GM12873 (cell line): ENCODE measurements around the gene NCOA3.

Experiments
- TF ChIP-seq, protein P1 (sequence below): IDR thresholded peaks from 2 replicates; pipeline ENCODE4 v1.5.1; 2012; ENCODE audit warnings: low read depth, mild to moderate bottlenecking, moderate library complexity, low read length, control low read depth; ENCODE audit not compliant: insufficient read depth; ENCODE audit errors: missing control alignments

NCOA3 gene

DNA sequence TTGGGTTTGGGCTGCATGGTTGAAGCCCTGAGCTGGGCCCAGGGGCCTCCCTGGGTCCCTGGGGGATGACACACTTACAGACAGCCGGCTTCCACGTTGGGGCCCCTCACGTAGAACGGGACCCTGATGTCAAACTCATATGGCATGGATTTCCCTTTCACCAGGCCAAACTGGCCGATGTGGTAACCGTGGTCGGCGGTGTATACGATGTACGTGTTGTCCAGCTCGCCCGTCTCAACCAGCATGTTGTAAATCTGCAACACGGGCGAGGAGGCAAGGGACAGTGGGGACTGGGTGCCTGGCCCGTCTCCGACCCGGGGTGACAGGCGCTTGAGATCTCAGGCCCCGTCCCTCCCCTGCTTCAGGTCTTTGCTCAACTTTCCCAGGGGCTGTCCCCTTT is 181.2 kb downstream of the NCOA3 start:
- TF ChIP-seq, protein P1, sequence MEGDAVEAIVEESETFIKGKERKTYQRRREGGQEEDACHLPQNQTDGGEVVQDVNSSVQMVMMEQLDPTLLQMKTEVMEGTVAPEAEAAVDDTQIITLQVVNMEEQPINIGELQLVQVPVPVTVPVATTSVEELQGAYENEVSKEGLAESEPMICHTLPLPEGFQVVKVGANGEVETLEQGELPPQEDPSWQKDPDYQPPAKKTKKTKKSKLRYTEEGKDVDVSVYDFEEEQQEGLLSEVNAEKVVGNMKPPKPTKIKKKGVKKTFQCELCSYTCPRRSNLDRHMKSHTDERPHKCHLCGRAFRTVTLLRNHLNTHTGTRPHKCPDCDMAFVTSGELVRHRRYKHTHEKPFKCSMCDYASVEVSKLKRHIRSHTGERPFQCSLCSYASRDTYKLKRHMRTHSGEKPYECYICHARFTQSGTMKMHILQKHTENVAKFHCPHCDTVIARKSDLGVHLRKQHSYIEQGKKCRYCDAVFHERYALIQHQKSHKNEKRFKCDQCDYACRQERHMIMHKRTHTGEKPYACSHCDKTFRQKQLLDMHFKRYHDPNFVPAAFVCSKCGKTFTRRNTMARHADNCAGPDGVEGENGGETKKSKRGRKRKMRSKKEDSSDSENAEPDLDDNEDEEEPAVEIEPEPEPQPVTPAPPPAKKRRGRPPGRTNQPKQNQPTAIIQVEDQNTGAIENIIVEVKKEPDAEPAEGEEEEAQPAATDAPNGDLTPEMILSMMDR, result no peak

DNA sequence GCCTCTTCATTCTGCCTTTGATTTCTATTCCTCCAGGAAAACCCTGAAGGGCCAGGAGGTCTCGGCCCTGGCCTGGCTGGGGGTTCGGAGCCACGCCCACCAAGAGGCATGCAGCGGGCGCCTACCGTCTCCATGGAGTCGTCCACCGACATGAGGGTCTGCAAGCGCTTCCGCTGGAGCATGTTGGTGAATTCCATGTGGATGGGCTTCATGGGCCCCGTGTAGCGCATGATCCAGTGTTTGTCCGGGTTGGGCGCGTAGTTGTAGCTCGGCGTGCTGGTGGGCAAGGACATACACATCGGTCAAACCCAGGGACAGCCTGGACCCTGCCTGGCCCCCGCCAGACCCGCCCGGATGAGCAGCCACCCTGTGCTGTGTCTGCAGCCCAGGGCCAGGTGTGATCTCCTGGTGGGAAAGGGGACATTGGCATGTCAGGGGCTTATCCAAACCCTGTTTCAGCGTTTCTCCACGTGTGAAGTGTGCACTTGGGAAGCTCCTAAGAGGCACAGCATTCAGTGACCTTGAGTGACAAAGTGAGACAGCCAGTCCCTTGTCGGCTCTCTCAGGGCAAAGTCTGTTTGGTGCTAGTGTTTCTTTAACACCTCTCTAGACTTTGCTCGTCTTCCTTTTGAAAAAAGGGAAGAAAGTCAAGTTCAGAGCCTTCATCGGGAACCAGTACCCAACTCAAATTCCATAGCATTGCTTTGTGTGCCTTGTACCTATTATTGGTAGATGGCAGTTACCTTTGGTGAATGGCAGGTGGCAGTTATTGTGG is 182.8 kb downstream of the NCOA3 start:
- TF ChIP-seq, protein P1, result no peak

DNA sequence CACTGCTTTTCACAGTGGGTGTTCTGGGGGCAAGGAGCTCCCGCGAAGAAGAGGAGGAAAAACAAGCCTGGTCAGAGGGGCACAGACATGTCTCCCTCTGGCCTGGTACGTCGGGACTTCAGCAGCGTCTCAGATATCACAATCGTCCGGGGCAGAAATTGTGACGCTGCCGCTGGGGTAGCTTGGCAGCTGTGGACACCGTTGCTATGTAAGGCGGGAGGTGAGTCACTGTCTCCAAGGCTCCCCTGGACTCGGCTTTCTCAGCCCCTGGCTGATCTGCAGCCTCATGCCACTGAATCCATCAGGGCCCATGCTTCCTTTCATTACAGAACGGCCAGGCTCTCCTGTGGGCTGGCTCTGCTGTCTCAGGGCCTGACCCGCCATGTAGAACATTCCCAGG is 184.9 kb downstream of the NCOA3 start:
- TF ChIP-seq, protein P1, result no peak

DNA sequence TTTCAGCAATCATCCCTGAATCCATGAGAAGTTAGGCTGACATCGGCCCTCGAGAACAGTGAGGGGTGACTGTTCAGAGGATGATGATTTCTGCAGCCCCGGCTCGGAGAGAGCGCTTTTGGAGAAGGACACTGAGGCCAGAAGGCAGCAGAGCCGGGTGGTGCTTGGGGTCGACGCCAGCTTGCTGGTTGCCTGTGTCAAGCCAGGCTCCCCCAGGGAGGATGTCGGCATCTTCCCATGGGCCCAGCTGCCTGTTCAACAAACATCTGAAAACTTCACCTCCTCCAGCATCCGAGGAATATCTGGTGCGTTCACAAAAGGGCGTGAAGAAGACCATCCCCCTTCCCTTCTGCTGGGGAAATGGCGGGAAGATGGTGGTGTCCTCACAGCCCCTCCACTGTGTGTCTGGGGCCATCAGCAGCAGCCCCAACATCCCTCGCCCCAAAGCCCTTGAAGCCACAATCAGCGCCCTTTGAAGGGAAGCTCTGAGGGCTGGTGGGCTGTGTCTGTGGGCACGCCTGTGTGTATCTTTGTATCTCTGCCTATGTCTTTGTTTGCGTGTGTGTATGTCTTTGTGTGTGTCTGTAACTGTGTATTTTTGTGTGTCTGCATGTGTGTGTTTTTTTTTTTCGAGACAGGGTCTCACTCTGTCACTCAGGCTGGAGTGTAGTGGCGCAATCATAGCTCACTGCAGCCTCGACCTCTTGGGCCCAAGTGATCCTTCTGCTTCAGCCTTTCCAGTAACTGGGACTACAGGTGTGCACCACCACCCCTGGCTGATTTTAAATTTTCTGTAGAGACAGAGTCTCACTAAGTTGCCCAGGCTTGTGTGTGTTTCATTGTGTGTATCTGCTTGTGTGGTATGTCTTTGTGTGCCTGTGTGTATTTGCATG is 185.7 kb downstream of the NCOA3 start:
- TF ChIP-seq, protein P1, result no peak

DNA sequence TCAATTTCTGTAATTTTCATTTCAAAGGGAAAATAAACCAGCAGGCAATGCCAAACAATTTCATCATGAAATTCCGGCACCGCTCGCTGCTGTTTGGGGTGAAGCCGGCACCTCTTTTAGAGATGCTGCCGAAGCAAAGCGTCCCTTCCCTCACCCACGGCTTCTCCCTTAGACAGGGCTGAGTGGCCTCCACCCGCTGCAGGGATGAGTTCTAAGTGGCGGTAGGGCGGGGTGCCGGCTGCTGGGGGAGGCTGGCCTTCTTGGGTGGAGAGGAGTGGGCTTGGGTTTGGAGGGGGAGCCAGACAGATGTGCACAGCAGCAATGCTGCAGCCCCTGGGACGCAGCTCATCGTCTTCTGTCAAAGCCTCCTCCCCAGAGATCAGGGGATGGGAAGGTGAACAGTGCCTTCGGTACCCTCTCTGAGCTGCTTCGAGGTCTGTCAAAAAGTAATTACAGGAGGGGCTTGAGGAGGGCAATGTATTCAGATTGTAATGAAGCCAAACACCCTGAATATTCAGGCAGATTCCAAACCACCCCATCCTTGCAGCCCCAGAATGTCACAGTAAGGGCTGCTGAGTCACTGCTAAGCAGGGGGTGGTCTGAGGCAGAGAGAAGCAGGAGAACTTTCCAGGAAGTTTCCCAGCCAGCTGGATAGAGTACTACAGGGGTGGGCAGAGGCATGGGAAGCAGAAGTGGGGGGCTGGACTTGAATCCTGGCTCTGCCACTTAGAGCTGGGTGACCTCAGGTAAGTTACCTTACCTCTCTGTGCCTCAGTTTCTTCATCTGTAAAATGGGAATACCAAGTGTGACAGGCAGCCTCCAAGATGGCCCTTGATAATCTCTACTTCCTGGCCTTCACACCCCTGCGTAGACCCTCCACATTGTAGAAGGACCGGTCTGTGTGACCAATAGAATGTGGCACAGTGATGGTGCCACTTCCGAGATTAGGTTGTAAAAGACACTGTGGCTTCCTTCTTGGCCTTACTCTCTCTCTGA is 187.0 kb downstream of the NCOA3 start:
- TF ChIP-seq, protein P1, result no peak

DNA sequence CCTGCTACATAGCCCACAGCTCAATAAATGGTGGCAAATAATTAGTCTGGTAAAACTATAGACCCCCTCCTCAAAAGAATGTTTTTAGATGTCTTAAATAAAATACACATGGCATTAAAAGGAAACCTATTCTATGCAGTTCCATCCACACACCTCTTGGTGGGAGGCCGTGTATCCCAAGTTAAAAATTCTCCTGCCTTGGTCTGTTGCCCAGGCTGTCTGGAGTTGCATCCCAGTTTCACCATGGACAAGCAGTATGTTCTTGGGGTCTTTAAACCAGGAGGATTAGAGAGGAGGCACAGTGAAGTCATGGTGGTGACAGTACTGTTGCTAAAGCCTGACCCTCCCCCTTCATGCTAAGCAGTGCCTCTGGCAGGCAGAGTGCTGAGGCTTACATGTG is 188.0 kb downstream of the NCOA3 start:
- TF ChIP-seq, protein P1, result no peak
